HepG2 (cell line): ENCODE data around the gene NINL. TPM values are rescaled to one million over a fixed set of nuclear protein-coding genes. Genes with fewer than 3 reads are reported as not detected.

Experiments used
- ATAC-seq: fragments of 200-7000 bp; cut with Tn5 transposase; 3 replicates; pipeline ENCODE4 v1.9.1; 2020; ENCODE audit warnings: mild to moderate bottlenecking, moderate library complexity
- BruUV-seq: library from RNA; stranded (reverse); fragments of 400-500 nt; replicated peaks from 2 replicates; lab custom pipeline; 2021; lab: Mats Ljungman, UMichigan
- CTCF ChIA-PET: fragments of 300-600 bp; formaldehyde crosslinking; extraction: SDS; loops from one replicate; lab custom pipeline; 2021; ENCODE audit warnings: low total read pairs, inconsistent platforms, low intra/inter-chr PET ratio; lab: Yijun Ruan, JAX
- POLR2A ChIA-PET: fragments of 350-600 bp; sonication (Branson Sonifier 250); formaldehyde crosslinking; loops from one replicate; lab custom pipeline; 2020; ENCODE audit warnings: antibody characterized with exemption, inconsistent platforms; lab: Yijun Ruan, JAX
- DNase-seq: peaks from one replicate; pipeline ENCODE4 v3.0.0-alpha.2; 2015; ENCODE audit warnings: low spot score
- FAIRE-seq: peaks from 3 replicates; lab custom pipeline; 2011; peaks lifted over from hg19 to GRCh38; lab: Jason Lieb, UNC
- H2AFZ ChIP-seq: one replicate; pipeline ENCODE4 v1.6.1; 2011; ENCODE audit warnings: low read length, inconsistent platforms
- H3K27ac ChIP-seq: fragments of 300-600 bp; 3 replicates; pipeline ENCODE4 v1.8.0; 2011; ENCODE audit warnings: mixed run types, mild to moderate bottlenecking, mixed read lengths, low read length, inconsistent platforms; ENCODE audit not compliant: insufficient read depth; ENCODE audit errors: extremely low read length
- H3K27me3 ChIP-seq, 2 experiments: fragments of 200-600 bp in 1 of 2; 2 replicates in 1 of 2; 3 replicates in 1 of 2; pipeline versions ENCODE4 v1.6.0 to v1.8.0; 2011; ENCODE audit warnings: low read length in 2 of 2, mild to moderate bottlenecking in 2 of 2, moderate library complexity in 2 of 2, inconsistent platforms in 1 of 2; ENCODE audit not compliant: insufficient read depth in 2 of 2, control insufficient read depth in 1 of 2
- H3K36me3 ChIP-seq, 2 experiments: fragments of 200-600 bp in 1 of 2; replicated peaks in 1 of 2; 2 replicates in 1 of 2; 3 replicates in 1 of 2; pipeline versions ENCODE4 v1.5.1 to v1.8.0; 2011; ENCODE audit warnings: low read length in 2 of 2, inconsistent platforms in 1 of 2; ENCODE audit not compliant: insufficient read depth in 2 of 2, control insufficient read depth in 1 of 2
- H3K4me1 ChIP-seq: 2 replicates; pipeline ENCODE4 v1.5.1; 2012; ENCODE audit warnings: low read length, inconsistent platforms; ENCODE audit not compliant: insufficient read depth
- H3K4me2 ChIP-seq: 2 replicates; pipeline ENCODE4 v1.6.0; 2011; ENCODE audit warnings: low read depth, low read length, inconsistent platforms
- H3K4me3 ChIP-seq, 3 experiments: fragments of 200-600 bp in 1 of 3; sonication (generic), shearing (Covaris generic) in 1 of 3; replicated peaks in 1 of 3; 2 replicates each; pipeline ENCODE4 v1.5.1; 2011 to 2016; ENCODE audit warnings: low read length in 3 of 3, inconsistent platforms in 2 of 3, low read depth in 2 of 3, mild to moderate bottlenecking in 2 of 3, control low read depth in 1 of 3, mixed read lengths in 1 of 3; ENCODE audit not compliant: insufficient read depth in 1 of 3
- H3K79me2 ChIP-seq: one replicate; pipeline ENCODE4 v1.6.1; 2011; ENCODE audit warnings: low read length, inconsistent platforms; ENCODE audit not compliant: insufficient read depth
- H3K9ac ChIP-seq: 2 replicates; pipeline ENCODE4 v1.6.0; 2011; ENCODE audit warnings: mild to moderate bottlenecking, low read depth, low read length, inconsistent platforms; ENCODE audit not compliant: insufficient read depth
- H3K9me3 ChIP-seq: 2 replicates; pipeline ENCODE4 v1.5.1; 2012; ENCODE audit warnings: mild to moderate bottlenecking, low read length
- H4K20me1 ChIP-seq: 2 replicates; pipeline ENCODE4 v1.6.0; 2011; ENCODE audit warnings: inconsistent platforms, mild to moderate bottlenecking, low read length, moderate library complexity; ENCODE audit not compliant: insufficient read depth
- ELF1 ChIP-seq: sonication (generic); formaldehyde crosslinking; IDR thresholded peaks from 2 replicates; pipeline ENCODE4 v1.4.0; 2020; ENCODE audit warnings: missing genetic modification reagents
- HNF1A ChIP-seq, 2 experiments: sonication (generic) in 1 of 2; formaldehyde crosslinking in 1 of 2; IDR thresholded peaks; 2 replicates each; pipeline versions ENCODE4 v1.4.0 to v1.6.1; 2016 to 2020; ENCODE audit warnings: borderline replicate concordance in 1 of 2, low read depth in 1 of 2, mild to moderate bottlenecking in 1 of 2, missing genetic modification reagents in 1 of 2
- JUND ChIP-seq: sonication (generic); formaldehyde crosslinking; IDR thresholded peaks from 2 replicates; pipeline ENCODE4 v1.8.0; 2022; ENCODE audit warnings: mild to moderate bottlenecking, missing genetic modification reagents
- MTERF4 ChIP-seq: sonication (generic); formaldehyde crosslinking; IDR thresholded peaks from 2 replicates; pipeline ENCODE4 v1.8.0; 2023; ENCODE audit warnings: mild to moderate bottlenecking, missing genetic modification reagents
- MTF2 ChIP-seq: sonication (generic); formaldehyde crosslinking; IDR thresholded peaks from 2 replicates; pipeline ENCODE4 v1.5.0; 2020; ENCODE audit warnings: missing genetic modification reagents, borderline replicate concordance
- PAF1 ChIP-seq: IDR thresholded peaks from 2 replicates; pipeline ENCODE4 v1.6.1; 2016; ENCODE audit warnings: missing genetic modification reagents, missing compliant biosample characterization
- ZNF343 ChIP-seq: sonication (generic); formaldehyde crosslinking; IDR thresholded peaks from 2 replicates; pipeline ENCODE4 v1.4.0; 2020; ENCODE audit warnings: mild to moderate bottlenecking, missing genetic modification reagents
- ZNF460 ChIP-seq: sonication (generic); formaldehyde crosslinking; IDR thresholded peaks from 2 replicates; pipeline ENCODE4 v1.5.1; 2020; ENCODE audit warnings: missing genetic modification reagents, mild to moderate bottlenecking, borderline replicate concordance
- ZNF501 ChIP-seq: sonication (generic); formaldehyde crosslinking; IDR thresholded peaks from 2 replicates; pipeline ENCODE4 v1.5.1; 2020; ENCODE audit warnings: mild to moderate bottlenecking, moderate library complexity, missing genetic modification reagents
- ZNF646 ChIP-seq: sonication (generic); formaldehyde crosslinking; IDR thresholded peaks from 2 replicates; pipeline ENCODE4 v1.9.0; 2021; ENCODE audit warnings: mild to moderate bottlenecking, missing genetic modification reagents
- ZNF720 ChIP-seq: sonication (generic); formaldehyde crosslinking; IDR thresholded peaks from 2 replicates; pipeline ENCODE4 v1.4.0; 2020; ENCODE audit warnings: missing genetic modification reagents
- ZNF766 ChIP-seq: sonication (generic); formaldehyde crosslinking; IDR thresholded peaks from 2 replicates; pipeline ENCODE4 v1.5.0; 2020; ENCODE audit warnings: missing genetic modification reagents, borderline replicate concordance
- ZNF784 ChIP-seq: sonication (generic); formaldehyde crosslinking; IDR thresholded peaks from 2 replicates; pipeline ENCODE4 v1.5.1; 2020; ENCODE audit warnings: missing genetic modification reagents, mild to moderate bottlenecking, borderline replicate concordance
- in situ Hi-C: cut with HindIII; loops from 2 replicates; pipeline ENCODE4 v1.10.0; 2017; ENCODE audit warnings: low pct_unique_long_range_greater_than_20kb; ENCODE audit not compliant: extremely low pct_ligation_motif_present
- intact Hi-C: fragments of 100-400 bp; cut with micrococcal nuclease; formaldehyde crosslinking; loops from one replicate; pipeline ENCODE4 v1.10.0; 2022; ENCODE audit not compliant: unreplicated experiment
- polyA plus RNA-seq, 8 experiments: library from polyadenylated mRNA; depleted of rRNA in 3 of 8; stranded (reverse) in 7 of 8; unstranded in 1 of 8; fragments of >200 nt; fragmentation: Illumina TruSeq in 4 of 8; extraction: Trizol in 4 of 8; gene quantifications; 2 replicates each; pipeline versions ENCODE4 v1.2.1 to v1.2.3, GENCODE V29; 2011 to 2016; ENCODE audit warnings: low read depth in 4 of 8, missing spikeins in 1 of 8, mixed read lengths in 1 of 8; ENCODE audit not compliant: insufficient read depth in 1 of 8
- total RNA-seq, 5 experiments: library from RNA; depleted of rRNA; stranded (reverse); fragments of >200 nt; fragmentation: Illumina TruSeq; extraction: Trizol; gene quantifications; 2 replicates each; pipeline ENCODE4 v1.2.3, GENCODE V29; 2016; ENCODE audit warnings: low read depth in 1 of 5

NINL gene
- total and polyA plus RNA-seq, 2 of the 13 experiments (the other 11 are each of a cell fraction or from before 2014, with no cell fraction given): 32.3 to 34.3 TPM

- intact Hi-C loops (no loop called here), in situ Hi-C loops (no loop called here)
- H3K4me2 ChIP-seq: no peak overlapping the region
- no TSS peak for BruUV-seq
- H3K4me1 ChIP-seq: no peaks in the 10 kb centered on the region
- ChIA-PET POLR2A (no interaction called here), CTCF (no interaction called here)
- H3K27me3 ChIP-seq: no peaks in the 10 kb centered on the region
- no peak overlapping the region for H3K4me3 ChIP-seq
- ATAC-seq (no peak), FAIRE-seq (no peak), DNase-seq (no peak)
- no peak overlapping the region for H3K9ac ChIP-seq
- H3K36me3 ChIP-seq: peaks cover 13 to 54% of the 10 kb centered on the region in 2 experiments
- no peak overlapping the region for H3K27ac ChIP-seq
- H3K79me2 ChIP-seq: no peaks in the 10 kb centered on the region
- H4K20me1 ChIP-seq: no peaks in the 10 kb centered on the region
- H3K9me3 ChIP-seq: no peaks in the 10 kb centered on the region
- H2AFZ ChIP-seq: no peak overlapping the region
- no peak for TF ChIP-seq ZNF501 (CRISPR knock-in tag)
- no peak for TF ChIP-seq ZNF460 (CRISPR knock-in tag)
- TF ChIP-seq ZNF343 (CRISPR knock-in tag): no peak
- no peak for TF ChIP-seq MTERF4
- no peak for TF ChIP-seq PAF1 (CRISPR knock-in tag)
- TF ChIP-seq ZNF646 (CRISPR knock-in tag): no peak
- no peak for TF ChIP-seq ZNF784
- no peak for TF ChIP-seq MTF2
- TF ChIP-seq ZNF766 (CRISPR knock-in tag): no peak
- no peak for TF ChIP-seq ELF1
- no peak for TF ChIP-seq HNF1A (IDR thresholded peaks at IDR 0.05; ENCODE audit: low read depth)
- TF ChIP-seq HNF1A (CRISPR knock-in tag; IDR thresholded peaks at IDR 0.05; ENCODE audit: borderline replicate concordance): no peak
- TF ChIP-seq JUND (CRISPR knock-in tag): no peak
- TF ChIP-seq ZNF720 (CRISPR knock-in tag): no peak
Measured at GRCh38 chr20:25421102-25421501, 164.2 kb downstream of the NINL start.
